HG03097 (cell line): Measurements from ENCODE around the gene CSMD2.

Source experiments
- ATAC-seq: cut with Tn5 transposase; IDR thresholded peaks from one replicate; pipeline ENCODE4 v1.9.1; 2021; ENCODE audit not compliant: unreplicated experiment, low FRiP score

The CSMD2 gene

DNA sequence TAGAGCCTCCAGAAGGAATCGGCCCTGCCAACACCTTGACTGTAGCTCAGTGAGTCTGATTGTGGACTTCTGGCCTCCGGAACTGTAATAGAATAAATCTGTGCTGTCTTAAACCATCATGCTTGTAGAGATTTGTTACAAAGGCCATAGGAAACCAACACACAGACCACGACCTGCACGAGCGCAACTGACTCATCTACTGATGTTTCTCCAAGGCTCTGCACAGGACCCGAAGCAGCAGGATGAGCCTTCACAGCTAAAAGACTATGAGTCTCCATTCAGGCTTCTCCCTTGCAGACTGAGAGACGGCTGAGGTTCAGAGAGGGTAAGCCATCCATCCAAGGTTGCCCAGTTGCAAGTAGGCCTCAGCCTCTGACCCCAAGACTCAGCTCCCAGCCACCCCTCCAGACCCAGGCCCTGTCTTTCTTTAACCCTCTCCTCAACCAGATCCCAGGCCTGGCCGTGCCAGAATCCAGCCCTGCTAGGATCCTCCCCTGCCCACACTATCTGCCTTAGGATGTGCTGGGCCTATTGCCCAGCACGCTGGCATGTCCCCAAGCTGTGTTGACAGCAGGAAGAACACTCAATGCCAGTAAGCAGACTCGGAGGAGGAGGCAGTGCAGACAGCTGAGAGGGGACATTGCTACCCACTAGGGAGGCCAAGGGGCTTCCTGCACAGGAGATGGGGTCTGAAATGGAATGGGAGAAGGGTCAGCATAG is 192.2 kb downstream of the CSMD2 start:
- ATAC-seq: no peak

DNA sequence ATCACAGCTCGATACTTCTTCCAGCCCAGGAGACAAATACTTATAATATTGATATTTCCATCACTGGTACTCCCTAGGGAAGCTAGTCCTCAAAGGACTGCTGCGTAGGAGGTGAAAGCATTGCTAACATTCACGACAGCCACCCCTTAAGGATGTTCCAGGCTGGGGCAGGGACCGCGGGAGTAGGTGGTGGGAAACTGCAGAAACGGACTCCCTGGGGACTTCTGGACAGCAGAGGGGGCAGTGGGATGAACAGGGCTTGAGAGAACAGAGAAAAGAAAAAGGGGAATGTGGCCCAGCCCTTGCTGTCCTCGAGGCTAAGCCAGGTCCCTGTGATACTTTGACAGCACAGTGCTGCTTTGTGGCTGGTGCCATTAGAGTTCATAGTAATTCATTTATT is 193.1 kb downstream of the CSMD2 start:
- no peak for ATAC-seq

DNA sequence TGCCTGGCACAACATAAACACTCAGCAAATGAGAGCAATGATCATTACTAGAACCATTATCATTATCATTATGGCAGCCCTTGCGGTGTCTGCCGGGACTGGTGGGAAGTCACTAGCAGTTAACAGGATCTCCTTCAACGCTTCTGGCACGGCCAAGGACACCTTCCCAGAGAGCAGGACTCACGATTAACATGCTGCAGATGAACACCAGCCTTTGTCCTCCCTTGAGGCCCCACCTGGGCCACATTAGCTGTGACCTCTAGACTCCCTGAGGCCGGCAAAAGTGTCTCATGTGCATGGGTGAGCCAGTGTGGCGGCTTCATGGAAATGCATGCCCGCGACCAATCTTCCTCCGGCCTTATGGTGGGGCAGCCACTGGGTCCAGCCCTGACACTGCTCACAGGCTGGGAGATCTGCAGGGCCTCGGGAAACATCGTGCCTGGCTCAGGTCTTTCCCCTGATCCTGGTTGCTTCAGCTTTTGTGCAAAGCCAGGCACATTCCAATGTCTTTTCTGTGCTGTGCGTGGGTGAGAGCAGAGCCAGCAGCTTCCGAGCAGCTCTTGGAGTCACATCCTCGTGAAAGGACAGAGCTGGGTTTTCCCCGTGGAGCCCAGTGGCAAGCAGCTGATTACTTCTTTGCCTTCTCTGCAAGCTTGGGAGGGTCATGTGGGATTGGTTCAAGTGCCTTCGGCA is 193.9 kb downstream of the CSMD2 start:
- ATAC-seq: no peak

DNA sequence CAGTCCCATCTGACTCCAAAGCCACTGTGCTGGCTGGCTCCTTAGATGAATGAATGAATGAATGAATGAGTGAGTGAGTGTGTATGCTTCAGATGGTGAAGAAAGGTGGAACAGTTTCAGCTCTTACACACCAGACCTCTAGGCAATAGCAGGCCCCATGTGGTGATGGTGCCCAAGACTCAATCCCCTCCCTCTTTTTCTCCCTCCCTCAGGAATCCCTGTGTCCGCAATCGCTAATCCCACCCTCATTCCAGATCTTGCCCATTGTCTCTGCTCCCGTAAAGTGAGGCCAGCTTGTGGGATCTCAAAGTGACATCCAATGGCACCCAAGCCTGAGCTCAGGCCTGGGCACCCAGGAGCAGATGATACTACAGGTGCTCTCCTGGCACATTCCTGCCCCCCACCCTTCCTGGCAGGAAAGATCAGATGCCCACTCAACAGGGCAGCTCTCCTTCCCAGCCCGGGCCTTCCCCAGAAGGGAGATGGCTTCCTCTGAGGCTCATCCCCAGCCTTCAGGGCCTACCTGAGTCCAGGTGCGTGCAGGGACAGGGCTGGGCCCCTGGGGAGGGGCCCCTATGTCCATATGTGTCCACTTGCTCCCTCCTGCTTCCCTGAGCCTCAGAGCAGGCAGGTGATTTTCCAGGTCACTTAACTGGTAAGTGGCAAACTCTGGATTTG is 194.7 kb downstream of the CSMD2 start:
- ATAC-seq: no peak

DNA sequence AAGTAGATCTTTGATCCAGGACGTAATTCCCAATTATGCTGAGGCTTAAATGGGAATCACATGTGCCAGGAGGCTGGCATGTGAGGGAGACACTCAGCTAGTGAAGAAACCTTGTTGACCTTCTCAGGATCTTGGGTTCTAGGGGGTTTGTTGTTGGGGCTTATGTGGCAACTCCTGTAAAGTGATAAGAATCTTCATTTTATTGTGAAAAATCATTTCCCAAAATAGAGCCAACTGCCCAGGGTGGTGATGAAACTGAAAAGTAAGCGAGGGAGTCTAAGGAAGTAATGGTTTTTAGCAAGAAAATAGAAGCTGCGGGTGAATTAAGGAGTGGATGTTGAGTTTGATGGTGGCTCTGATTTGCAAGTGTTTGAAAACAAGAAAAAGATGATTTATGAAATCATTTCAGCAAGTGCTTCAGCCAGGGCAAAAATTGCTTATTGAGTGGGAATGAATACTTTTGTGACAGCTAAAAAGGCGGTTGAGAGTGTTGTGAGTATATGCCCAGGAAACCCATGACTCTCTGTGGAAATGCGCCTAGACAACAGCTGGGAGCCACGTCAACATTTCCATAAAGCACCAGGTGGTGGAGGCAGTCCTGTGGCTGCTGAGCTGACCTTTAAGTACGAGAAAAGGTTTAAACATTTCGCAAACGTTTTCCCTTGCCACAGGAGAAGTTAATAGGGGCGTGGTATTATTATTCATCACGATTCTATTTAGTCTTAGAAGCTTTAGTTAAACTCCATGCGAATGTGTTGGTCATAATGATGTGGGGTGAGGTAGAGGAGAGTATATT is 198.5 kb downstream of the CSMD2 start:
- ATAC-seq: no peak

DNA sequence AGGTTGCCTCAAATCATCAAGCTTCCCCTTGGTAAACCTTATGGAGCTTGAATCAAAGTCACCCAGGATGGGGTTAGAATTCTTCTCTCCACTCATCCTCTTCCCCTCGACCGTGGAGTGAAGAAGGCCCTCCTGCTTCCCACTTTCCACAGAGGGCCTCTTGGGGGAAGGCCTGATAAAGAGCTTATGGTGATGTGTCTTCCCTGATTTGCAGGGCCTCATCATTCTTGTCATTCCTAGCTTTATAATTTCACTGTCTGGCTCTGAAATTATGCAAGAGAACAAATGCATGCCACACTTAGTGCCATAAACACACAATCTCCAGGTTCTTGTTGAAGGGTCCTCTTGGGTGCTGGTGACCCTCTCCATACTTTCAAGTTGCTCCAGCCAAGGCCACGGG is 199.9 kb downstream of the CSMD2 start:
- ATAC-seq: no peak

DNA sequence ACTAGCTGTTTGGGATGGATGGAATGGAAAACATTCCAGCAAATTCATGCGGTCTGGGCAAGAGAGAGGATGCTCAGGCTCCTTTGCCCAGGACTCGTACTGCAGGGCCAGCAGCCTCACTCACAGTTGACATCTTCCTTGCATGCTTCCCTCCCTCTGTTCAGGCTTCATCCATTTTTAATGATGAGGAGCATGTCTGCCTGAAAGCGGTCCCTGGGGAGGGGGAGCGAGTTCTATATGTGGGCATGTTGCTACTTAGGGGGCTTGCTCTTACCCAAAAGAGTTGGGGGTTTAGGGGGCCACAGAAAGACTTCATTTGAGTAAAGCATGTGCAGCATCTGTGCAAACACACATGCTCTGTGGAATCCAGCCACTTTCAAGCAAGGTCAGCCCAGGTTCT is 203.0 kb downstream of the CSMD2 start:
- no peak for ATAC-seq

DNA sequence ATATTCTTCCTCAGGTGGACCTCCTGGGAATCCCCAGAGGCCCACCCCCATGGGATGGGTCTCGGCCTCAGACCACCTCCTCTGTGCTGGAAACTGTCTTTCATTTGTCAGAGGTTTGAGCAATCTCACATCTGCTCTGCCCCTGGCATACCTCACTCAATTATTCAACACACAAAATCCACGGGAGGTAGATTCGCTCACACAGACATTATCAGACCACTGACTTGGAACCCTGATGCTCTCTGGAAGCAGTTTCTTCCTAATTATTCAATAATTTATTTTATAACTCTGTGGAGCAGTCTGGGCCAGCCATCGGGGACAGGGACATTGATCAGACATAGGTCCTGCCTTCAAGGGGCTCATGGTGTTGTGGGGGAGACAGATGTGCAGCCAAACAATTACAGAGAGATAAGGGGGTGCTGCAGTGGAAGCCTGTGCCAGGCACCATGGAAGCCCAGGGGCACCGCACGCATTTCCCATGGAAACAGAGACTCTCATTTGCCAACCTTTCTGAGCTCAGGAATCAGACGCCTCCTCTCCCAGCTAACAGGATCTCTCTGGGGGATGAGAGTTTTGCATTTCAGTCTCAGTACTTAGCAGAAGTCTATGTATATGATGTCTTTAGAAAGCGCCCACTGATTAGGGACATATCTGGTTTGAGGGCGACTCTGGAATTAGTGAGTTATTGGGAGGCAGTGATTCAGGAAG is 204.7 kb downstream of the CSMD2 start:
- no peak for ATAC-seq

DNA sequence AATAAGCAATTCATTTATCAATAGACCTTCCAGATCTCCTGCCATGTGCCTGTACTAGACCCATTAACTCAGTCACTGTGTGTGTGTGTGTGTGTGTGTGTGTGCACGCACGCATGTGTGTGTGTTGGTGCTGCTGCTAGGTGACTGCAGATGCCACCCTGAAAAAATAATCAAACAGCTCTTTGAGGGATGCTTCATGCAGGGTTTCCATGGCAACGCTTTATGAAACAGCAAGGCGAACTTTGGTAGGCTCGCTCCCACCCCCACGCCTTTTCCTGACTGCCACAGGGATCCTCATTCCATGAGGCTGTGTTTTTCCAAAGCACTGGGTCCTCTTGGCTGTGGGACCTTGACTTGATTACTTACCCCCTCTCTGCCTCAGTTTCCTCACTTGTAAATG is 207.2 kb downstream of the CSMD2 start:
- no peak for ATAC-seq

DNA sequence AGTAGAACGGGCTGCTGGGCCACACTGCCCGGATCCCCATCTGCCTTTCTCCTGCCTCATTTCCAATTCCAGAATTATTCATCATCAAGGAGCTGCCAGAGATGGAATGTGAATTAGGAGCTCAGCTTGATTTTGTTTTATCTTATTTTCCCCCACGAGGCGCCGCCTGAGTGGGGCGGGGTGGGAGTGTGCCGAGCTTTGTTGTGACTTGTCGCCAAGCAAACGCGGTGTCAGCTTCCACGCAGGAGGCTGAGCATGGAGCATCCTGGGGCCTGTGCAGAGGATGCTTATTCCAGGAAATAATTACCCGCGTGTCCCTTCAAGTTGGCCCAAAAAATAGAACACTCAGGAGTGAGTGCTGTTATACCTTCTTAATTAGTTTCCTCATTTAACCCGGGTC is 209.9 kb downstream of the CSMD2 start:
- no peak for ATAC-seq

DNA sequence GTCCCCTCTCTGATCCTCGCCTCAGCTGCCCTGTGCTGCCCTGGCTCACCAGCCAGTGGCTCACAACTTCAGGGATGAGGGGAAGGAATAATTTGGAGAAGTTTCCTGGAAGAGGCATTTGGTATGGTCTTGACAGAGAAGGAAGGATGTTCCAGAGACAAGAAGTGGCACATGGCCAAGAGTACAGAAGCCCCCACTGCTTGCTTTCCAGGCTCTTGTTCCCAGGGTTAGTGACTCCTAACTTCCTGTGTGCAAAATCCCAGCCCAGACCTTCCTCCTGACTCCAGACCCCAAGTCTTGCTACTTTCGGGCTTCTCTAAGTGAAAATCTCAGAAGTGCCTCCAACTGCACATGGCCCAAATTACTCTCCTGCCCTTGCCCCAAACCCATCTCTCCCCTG is 215.5 kb downstream of the CSMD2 start:
- no peak for ATAC-seq

DNA sequence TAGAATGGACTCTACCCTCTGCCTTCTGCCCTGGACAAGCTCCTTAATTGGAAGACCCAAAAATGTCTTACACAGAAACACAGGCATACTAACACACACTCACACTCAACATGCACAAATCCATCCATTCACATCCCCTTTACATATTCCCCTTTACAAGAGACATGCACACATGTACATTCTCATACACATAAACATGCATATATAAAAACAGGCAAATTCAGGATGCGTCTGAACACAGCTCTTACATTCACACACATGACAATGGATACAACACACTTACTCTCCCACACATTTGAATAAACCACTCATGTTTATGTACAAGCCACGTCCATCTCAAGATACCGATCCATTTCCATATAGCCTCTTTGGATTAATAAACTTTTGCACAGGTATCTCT is 216.7 kb downstream of the CSMD2 start:
- no peak for ATAC-seq

DNA sequence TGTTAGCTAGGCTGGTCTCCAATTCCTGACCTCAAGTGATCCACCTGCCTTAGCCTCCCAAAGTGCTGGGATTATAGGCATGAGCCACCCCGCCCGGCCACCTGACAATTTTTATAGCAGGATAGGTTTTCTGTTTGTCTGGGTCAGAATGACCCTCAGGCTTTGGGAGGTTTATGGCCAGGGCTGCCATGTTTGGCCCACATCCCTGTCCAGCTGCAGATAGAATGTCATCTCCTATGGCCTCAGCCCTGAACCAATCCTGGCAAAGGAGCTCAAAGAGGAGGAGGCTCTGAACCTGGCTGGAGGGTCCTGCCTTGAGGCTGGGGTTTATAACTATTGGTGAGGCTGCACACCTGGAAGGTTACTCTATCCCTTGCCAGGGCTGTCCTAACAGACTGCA is 218.2 kb downstream of the CSMD2 start:
- no peak for ATAC-seq

DNA sequence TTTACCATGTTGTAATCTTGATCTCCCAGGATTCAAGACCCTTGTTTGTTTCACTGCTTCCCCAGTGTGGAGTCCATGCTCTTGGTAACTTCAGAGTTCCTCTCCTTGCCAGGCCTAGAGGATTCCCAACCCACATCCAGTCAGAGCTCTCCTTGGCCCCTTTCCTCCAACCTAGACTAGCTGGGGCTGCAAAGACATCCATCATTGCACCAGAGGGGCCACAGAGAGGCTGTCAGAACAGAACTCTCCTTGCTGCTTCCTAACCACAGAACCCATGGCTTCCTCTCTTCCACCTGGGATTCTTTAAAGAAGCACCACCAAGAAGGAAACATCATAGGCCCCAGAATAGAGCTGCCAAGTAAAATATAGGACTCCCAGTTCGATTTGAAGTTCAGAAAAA is 220.2 kb downstream of the CSMD2 start:
- ATAC-seq: no peak

DNA sequence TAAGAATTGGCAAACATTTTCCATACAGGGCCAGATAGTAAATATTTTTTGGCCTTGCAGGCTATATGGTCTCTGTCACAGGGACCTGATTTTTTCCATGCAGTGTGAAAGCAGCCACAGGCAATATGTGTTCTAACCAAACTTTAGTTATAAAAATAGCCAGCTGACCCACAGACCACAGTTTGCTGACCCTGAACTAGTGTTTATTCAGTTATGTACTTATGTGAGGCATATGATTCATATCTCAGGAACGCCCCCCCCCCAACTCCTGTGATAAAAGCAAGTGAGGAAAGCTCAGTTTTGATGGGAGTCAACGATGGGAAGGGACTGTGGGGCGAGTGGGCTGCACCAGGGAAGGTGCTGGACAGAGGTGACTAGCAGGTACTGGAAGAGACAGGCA is 221.1 kb downstream of the CSMD2 start:
- no peak for ATAC-seq

DNA sequence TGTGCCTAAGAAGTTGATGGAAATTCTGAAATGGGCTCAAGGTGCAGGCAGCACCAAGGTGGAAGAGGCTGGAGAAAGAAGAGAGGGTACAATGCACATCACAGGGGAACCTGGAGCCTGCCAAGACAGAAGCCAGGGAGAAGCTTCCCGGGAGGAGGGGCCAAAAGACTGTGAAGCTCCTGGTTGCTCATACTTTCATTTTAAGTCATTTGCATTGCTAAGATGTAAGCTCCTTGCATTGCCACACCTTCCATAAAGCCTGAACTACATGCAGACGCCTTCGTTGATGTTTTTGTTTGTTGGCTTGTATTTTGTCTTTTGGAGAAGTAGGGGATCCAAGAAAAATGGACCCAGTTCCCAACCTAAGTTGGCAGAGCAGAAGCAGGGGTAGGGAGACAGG is 232.2 kb downstream of the CSMD2 start:
- no peak for ATAC-seq

DNA sequence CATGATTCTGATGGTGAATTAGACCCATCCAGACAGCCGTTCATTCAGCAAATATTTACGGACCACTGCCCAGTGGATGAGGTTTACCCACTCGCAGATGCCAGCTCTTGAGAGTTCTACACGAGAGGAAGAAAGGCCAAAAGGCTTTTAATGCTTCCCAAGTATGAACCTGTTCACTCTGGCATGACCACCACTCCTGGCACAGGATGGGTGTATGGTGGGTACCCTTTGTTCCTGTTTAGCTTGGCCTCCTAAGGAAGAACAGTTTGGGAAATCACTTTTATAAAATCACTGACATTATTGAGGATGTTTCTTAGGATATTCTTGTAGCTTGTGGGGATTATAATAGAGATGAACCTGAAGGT is 233.9 kb downstream of the CSMD2 start:
- ATAC-seq: no peak

DNA sequence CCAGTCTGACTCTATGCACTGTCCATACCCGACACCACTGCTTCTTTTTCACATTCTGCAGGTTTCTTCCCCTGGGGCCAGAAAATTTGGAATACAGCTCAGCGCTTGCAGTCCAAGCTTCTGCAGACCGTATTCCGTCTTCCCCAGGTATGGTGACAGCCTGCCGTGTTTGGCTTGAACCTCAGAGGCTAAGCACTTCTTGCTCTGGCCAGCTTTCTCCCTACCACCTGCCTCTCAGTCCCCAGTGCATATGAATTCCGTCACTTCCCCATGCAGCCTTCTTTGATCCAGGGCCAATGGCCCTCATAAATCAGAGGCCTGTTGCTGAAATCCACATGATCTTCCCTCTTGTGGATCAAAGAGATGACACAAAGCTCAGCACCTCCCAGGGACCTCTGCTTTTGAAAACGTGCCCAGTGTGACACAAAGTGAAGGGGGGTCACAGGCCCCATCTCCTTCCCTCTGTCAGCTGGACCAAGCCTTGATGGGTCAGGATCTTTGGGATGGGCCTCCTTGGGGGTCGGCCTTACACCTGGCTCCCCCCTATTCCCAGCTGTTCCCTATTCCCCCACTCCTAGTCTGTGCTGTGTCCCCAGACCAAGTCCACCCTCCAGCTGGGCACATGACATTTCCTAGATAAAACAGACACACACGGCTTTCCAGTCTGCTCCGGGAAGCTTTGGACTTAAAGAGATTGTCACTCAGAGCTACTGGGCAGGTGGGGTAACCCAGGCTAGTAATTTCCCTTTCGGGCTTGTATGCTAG is 234.5 kb downstream of the CSMD2 start:
- no peak for ATAC-seq

DNA sequence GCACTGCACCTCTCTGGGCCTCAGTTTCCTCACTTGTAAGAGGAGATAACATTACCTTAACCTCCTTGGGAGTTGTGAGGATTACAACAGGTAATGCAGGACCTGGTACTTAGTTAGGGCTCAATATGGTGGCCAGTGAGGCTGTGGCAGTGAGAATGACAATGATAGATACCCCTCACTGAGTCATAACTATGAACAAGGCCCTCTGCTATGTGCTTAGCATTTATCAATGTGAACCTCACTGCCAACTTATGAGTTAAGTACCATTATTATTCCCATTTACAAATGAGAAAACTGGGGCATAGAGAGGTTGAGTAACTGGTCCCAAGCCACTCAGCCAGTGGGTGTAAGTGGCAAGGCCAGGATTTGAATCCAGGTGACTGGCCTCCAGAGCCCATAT is 236.8 kb downstream of the CSMD2 start:
- no peak for ATAC-seq

DNA sequence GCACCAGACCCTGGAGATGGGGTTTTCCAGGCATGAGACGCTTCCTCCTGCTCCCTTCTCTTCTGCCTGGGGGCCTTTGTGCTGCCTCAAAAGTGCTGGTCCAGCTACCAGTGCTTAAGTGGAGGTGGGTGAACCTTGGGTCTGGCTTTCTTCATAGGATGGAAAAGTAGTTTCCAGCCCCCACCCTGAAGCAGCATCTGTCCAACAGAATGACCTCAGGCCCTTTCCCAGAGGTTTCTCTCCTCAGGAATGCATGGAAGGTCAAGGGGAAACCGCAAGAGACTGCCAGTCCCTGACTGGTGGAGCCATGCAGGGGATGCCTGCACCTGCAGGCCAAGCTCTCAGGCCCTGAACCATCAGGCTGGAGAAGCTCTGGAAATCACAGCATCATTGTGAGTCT is 237.3 kb downstream of the CSMD2 start:
- no peak for ATAC-seq
